BJ (cell line): Measurements from ENCODE around the gene NUAK1. TPM values are rescaled to one million over a fixed set of nuclear protein-coding genes. Genes with fewer than 3 reads are reported as not detected.

Source experiments
- CTCF ChIA-PET: fragments of 350-600 bp; formaldehyde crosslinking; extraction: SDS; loops from one replicate; lab custom pipeline; 2021; ENCODE audit warnings: antibody characterized with exemption, inconsistent platforms; lab: Yijun Ruan, JAX
- POLR2A ChIA-PET: fragments of 300-600 bp; sonication (Branson Sonifier 250); formaldehyde crosslinking; extraction: SDS; loops from one replicate; lab custom pipeline; 2021; ENCODE audit warnings: antibody characterized with exemption; lab: Charles Lee
- DNase-seq: peaks from one replicate; pipeline ENCODE4 v3.0.0-alpha.2; 2011; ENCODE audit warnings: low read depth
- H3K27me3 ChIP-seq: 2 replicates; pipeline ENCODE4 v1.6.0; 2011; ENCODE audit warnings: low read length; ENCODE audit not compliant: control insufficient read depth, insufficient read depth
- H3K36me3 ChIP-seq: 2 replicates; pipeline ENCODE4 v1.5.1; 2011; ENCODE audit warnings: low read length; ENCODE audit not compliant: control insufficient read depth, insufficient read depth
- H3K4me3 ChIP-seq: 2 replicates; pipeline ENCODE4 v1.5.1; 2011; ENCODE audit warnings: low read depth, mild to moderate bottlenecking, control low read depth, low read length
- polyA plus RNA-seq: library from polyadenylated mRNA; depleted of rRNA; stranded (reverse); fragments of >200 nt; gene quantifications from 2 replicates; pipeline ENCODE4 v1.2.3, GENCODE V29; 2011
- TF ChIP-seq, protein P1 (sequence below): IDR thresholded peaks from 2 replicates; pipeline ENCODE4 v1.5.1; 2011; ENCODE audit warnings: low read depth, mild to moderate bottlenecking, control low read depth, inconsistent platforms, low read length, moderate library complexity; ENCODE audit not compliant: insufficient read depth

The NUAK1 gene
- polyA plus RNA-seq, 1 experiment, result 37.0 TPM

DNA sequence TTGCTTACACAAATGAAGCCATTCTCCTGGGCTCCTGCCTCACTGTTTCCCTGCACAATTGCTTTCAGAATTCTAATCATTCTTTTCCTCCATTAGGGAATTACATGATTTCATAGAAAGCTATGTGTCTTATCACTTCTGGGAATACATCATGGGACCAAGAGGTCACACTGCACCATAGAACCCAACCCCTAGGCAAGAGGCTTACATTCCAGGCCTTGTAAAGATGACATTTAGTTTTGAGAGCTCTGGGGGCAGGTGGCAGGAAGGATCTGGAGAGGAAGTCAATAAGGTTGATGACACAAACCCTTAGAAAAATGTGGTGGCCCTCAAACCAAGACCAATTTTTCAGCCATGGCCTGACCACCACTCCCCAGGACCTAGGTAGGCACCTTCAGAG, 57.1 kb downstream of the NUAK1 start:
- H3K4me3 ChIP-seq, result no peak overlapping the region
- DNase-seq, result no peak
- peaks cover 8% of the 10 kb centered on the region for H3K36me3 ChIP-seq
- ChIA-PET POLR2A (interaction anchor here (0.6 kb wide), 2 partner anchors 38 to 169 kb away, joined by 3 read pairs; no protein-coding TSS in a partner anchor), CTCF (interaction anchor here (0.7 to 1.3 kb wide), 3 partner anchors 10 to 54 kb away, joined by 3 read pairs; no protein-coding TSS in a partner anchor)
- TF ChIP-seq, protein P1, sequence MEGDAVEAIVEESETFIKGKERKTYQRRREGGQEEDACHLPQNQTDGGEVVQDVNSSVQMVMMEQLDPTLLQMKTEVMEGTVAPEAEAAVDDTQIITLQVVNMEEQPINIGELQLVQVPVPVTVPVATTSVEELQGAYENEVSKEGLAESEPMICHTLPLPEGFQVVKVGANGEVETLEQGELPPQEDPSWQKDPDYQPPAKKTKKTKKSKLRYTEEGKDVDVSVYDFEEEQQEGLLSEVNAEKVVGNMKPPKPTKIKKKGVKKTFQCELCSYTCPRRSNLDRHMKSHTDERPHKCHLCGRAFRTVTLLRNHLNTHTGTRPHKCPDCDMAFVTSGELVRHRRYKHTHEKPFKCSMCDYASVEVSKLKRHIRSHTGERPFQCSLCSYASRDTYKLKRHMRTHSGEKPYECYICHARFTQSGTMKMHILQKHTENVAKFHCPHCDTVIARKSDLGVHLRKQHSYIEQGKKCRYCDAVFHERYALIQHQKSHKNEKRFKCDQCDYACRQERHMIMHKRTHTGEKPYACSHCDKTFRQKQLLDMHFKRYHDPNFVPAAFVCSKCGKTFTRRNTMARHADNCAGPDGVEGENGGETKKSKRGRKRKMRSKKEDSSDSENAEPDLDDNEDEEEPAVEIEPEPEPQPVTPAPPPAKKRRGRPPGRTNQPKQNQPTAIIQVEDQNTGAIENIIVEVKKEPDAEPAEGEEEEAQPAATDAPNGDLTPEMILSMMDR, result no peak
- H3K27me3 ChIP-seq, result no peaks in the 10 kb centered on the region

DNA sequence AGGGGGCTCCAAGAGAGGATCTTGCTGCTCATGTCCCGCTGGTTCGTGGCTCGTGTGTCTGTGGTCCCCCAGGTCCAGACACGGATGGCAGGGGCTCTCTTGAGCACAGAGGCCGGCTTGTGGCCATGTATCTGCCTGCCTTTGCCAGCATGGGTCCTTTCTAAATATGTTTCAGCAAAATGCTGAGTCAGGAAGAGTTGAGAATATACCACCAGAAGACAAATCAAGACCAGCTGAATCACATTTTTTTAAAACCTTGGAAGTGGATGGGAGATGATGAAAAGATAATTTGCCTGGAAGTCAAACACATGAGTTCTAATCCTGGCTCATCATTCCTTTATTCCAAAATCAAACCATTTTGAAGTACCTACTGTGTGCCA, 58.0 kb downstream of the NUAK1 start:
- peaks cover 8% of the 10 kb centered on the region for H3K36me3 ChIP-seq
- POLR2A ChIA-PET, result interaction anchor here (0.6 kb wide), 1 partner anchor 22 kb away, joined by 3 read pairs; no protein-coding TSS in a partner anchor
- TF ChIP-seq, protein P1, result no peak
- DNase-seq, result no peak
- no peak overlapping the region for H3K4me3 ChIP-seq
- CTCF ChIA-PET, result interaction anchor here (1.3 to 5.0 kb wide), 2 partner anchors 10 to 55 kb away, joined by 3 to 26 read pairs; no protein-coding TSS in a partner anchor
- H3K27me3 ChIP-seq, result no peaks in the 10 kb centered on the region

DNA sequence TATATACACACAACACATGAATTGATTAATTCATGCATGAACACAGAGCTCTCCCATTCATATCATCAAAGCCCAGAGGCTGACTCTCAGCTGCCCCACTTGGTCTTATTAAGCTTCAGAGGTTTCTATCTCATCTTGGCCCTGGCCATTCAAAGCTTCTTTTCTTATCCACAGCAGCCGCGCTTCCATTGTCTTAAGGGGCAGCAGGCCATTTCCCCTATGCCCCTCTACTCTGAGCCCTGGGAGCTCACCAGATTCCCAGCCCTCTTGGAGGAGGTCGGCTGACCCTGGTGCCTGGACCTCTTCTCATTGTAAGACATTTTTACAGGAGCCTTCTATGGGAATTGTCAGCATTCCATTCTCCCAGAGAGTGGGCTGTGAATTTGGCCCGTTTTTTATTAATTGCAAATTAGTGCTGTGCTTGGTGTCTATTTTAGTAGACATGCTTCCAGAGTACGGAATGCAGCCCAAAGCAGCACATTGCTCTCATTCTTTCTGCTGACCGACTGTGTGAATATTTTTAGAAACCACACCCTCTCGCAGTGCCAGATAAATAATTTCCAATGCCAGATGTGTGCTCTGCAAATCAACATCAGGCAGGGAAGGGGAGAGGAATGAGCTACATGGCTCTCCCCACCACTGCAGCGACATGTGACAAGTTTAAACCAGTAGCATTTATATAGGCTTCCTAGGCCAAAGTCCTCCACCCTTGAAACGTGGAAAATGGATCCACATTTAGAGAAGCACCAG, 58.5 kb downstream of the NUAK1 start:
- CTCF ChIA-PET, result interaction anchor here (1.1 to 5.0 kb wide), 4 partner anchors 11 to 660 kb away, joined by 3 to 26 read pairs (median 6); no protein-coding TSS in a partner anchor
- DNase-seq, result peak; percentile 95

DNA sequence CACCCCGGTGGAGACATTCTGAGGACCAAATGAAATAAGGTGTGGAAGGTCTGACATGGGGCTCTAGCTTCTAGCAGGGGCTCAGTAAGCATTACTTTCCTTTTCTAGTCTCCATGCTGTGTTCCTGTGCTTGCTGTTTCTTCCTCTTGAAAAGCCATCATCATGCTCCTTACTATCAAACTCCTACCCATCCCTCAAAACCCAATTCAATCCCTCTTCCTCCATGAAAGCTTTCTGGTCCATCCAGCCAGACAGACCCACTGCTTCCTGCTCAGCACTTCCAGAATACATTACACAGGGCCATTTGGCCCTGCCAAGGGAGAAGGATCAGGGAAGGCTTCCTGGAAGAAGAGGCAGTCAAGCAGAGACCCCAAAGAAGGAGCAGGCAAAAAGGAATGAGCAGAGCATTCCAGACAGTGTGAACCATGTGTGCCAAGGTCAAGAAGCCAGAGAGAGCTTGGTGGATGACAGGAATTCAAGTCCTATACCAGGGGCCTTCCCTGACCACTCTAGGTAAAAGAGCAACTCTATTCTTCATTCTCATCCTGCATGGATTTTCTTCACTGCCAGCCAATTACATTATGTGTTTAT, 59.5 kb downstream of the NUAK1 start:
- Histone ChIP-seq H3K4me3 (no peak overlapping the region), H3K27me3 (no peaks in the 10 kb centered on the region), H3K36me3 (peaks cover 8% of the 10 kb centered on the region)
- no peak for DNase-seq
- TF ChIP-seq, protein P1, result no peak
- CTCF ChIA-PET, result interaction anchor here (1.0 to 5.0 kb wide), 5 partner anchors 44 to 659 kb away, joined by 3 to 26 read pairs (median 4); partner anchors contain the start of gene NUAK1
- POLR2A ChIA-PET, result interaction anchor here (0.6 to 1.5 kb wide), 3 partner anchors 96 to 596 kb away, joined by 3 to 5 read pairs (median 4); no protein-coding TSS in a partner anchor

More for the DNA sequence above, 58.5 kb downstream of the NUAK1 start:
- Histone ChIP-seq H3K36me3 (peaks cover 8% of the 10 kb centered on the region), H3K4me3 (no peak overlapping the region), H3K27me3 (no peaks in the 10 kb centered on the region)
- TF ChIP-seq, protein P1, result no peak
- POLR2A ChIA-PET, result interaction anchor here (0.6 to 1.5 kb wide), 3 partner anchors 13 to 102 kb away, joined by 3 to 5 read pairs (median 4); no protein-coding TSS in a partner anchor
